COLO829 (cell line): Measurements from ENCODE around the gene PCYT1A.

Source experiments
- DNase-seq: peaks from one replicate; pipeline ENCODE4 v3.0.0; 2012; ENCODE audit warnings: low spot score

The PCYT1A gene

DNA sequence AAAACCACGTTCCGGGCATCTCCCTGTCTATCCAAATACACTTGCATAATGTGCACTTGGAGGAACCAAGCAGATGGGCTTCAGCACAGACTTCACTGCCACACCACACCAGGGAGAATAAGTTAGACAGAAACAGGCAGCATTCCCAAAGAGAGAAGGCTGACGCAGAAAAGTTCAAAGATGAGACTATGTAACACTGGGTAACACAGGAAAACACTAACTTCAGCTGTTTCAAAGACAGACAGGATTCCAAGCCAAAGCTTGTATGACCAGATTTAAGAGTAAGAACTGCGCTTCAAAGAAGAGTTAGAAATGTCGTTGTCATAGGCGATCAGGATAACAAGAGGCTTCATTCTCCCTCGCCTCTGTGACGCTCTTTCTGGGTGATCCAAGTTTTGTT lies 51.3 kb downstream of the PCYT1A start:
- DNase-seq, result no peak

DNA sequence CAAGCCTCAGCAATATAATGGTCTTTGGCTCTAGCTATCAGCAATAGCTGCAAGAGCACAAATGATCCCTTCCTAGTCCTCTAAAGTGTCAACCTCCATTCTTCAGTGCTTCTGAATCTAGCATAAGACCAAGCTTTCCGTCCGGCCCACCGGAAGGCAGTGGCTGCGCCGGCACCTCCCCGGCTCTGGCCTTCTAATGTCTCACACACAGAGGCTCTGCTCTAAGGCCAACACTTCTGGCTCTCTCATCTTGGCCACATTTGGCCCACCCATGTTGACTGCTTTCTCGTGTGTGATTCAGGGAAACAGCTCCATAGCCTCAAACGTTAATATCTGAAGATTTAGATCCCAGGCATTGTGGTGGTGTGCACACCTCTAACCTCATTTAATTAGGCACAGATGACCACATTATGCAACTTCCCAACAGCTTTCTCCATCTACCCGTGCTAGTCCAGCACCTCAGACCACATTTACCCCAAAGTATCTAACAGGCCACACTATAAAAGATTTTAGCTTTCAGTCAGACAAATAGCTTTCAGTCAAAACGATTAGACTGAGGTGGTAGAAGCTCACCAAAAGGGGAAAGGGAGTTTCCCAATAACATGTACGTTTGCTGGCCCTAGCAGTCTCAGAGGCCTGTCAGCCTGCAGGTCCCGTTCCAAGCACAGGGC lies 51.9 kb downstream of the PCYT1A start:
- DNase-seq, result no peak

DNA sequence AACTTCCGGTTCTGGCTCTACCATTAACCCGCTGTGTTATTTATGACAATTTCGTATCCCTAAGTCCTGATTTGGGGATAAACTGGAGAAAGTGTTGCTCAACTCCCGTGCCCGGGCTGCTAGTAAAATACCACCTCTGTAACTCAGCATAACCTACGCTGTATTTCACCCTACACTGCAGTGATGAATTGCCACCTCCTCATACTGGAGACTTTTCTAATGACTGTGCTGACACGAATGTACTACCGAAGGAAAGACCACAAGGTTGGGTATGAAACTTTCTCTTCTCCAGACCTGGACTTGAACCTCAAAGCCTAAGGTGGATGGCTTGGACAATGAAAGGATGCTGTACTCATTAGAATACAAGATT lies 54.7 kb downstream of the PCYT1A start:
- DNase-seq, result no peak

DNA sequence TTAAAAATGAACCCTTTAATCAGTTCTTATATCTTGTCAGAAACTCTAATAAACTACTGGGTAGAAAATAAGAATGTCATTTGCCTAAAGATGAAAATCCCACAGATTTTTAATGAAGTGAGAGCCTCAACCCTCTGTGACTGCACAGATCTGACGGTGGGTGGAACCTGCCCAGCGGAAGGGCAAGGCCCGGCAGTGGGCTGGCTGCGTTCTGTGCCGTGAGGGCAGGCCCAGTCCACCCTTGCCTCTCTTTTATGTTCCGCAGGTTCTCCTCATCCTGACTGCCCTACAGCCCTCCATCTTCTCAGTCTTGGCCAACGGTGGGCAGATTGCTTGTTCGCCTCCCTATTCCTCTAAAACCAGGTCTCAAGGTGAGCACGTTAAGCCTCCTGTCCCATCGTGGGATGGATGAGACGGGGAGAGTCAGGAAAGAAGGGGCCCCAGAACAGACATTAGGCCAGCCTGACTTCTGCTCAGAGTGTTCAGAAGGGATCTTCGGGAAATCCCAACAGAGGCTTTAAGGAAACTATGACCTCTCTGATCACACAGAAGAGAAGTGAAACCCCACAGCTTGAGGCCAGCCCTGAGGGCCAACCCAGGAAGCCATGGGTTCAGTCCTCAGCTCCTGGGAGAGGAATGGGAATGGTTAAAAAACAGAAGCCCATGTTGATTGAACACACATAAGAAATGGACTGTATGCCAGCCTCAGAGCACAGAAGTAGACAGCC lies 55.2 kb downstream of the PCYT1A start:
- no peak for DNase-seq

DNA sequence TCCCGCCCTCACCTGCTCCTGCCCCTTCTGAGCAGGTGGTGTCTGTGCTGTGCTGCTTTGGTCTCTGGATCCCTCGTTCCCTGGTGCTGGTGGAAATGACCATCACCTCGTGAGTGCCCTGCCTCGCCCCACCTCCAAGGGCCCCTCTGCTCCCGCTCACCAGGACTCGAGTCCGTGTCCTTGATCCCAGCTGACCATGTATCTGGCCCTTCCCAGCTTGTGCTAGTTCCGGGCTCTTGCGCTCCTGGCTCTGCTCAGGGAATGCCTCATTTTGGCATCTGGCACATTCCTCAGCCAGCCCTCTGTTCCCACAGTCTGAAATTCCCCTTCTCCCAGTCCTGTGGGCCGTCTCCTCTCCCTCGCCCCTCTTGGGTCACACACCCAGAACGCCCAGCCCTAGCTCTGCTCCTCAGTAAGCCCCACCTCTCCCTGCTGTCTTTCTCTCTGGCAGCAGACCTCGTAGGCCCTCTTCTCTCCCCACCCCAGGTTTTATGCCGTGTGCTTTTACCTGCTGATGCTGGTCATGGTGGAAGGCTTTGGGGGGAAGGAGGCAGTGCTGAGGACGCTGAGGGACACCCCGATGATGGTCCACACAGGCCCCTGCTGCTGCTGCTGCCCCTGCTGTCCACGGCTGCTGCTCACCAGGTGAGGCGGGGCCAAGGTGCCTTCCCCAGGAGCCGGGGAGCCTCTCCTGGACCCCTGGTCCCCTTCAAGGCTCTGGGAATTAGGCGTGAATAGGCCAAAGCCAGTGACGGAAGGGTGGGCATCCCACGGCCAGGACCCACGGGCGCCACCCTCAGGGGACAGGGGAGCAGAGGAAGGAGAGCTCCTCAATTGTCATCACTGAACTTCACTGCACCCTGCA lies 59.7 kb downstream of the PCYT1A start:
- DNase-seq, result no peak

DNA sequence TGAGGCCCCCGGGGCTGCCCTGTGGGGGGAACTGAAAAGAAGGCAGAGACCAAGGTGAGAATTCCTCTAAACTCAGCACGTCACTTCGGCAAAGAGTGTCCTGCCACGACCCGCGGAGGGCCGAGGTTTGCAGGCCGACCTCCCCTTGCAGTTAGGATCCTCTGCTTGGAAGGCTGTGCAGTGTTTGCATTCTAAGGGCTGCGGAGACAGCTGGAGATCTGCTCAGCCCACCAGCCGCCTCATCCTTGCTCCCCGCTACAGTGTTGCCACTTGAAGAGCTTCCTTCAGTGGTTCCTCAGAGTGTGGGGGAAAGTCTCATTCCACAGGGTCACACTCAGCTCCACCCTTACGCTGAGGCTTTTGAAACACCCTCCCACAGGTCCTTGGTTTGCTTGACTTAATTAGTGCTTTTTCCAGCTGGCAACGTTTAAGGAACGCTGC lies 60.4 kb downstream of the PCYT1A start:
- DNase-seq, result no peak

DNA sequence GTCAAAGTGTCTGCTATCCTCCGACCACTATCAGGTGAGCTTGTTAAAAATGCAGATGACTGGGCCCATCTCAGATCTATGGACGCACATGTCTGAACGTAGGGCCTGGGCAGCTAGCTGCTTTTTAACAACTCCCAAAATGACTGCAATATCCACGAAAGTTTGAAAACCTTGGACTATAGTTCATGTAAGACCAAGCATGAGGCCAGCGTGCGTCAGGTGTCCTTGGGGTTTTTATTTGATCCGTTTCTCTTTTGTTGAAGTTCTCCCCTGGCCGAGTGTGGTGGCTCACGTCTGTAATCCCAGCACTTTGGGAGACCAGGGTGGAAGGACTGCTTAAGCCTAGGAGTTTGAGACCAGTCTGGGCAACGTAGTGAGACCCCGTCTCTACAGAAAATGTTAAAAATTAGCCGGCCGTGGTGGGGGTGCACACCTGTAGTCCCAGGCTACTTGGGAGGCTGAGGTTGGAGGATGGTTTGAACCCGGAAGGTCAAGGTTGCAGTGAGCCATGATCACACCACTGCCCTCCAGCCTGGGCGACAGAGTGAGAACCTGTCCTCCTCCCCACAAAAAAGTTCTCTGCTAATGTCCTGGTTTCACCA lies 61.7 kb downstream of the PCYT1A start:
- DNase-seq, result no peak

DNA sequence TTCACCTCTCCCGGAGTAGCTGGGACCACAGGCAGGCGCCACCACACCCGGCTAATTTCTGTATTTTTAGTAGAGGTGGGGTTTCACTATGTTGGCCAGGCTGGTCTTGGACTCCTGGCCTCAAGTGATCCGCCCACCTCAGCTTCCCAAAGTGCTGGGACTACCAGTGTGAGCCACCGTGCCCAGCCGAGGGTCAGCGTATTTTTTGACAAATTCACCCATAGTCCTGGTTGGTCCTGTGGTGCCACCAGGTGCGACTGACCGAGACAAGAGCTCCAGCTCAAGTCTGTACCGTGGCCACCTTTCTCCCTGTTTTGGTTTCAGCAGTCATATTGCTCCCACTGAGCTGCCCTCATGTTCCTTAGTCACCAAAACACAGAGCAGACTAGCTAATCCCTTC lies 62.4 kb downstream of the PCYT1A start:
- no peak for DNase-seq

DNA sequence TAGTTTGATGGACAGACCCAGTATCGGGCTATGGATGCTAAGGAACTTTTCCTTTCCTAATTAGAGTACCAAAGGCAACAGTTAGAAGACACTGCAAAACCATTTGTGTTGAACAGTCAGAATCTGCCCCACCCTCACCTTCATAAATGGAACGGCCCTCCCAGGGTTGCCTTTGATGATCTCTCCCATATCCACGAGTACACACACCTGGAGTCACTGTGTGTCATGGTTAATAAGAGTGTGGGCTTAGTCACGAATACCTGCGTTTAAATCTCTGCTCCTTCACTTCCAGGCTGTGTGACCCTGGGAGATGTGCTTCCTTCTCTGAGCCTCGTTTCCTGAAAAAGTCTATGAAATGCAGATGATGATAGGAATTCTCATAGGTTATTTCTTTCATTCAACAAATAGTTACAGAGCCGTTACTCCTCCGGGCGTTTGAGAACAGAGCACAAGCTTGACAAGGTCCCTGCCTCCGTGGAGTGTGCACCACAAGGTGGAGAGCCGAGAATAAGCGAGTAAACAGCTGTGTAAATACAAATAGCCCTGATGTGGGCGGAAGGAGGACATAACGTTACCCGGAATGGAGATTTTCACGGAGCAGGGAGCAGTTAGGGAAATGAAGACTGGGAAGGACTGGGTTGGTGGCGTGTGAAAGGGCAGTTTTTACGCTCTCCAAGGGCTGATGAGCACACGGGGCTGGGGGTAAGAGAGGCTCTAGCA lies 64.5 kb downstream of the PCYT1A start:
- no peak for DNase-seq

DNA sequence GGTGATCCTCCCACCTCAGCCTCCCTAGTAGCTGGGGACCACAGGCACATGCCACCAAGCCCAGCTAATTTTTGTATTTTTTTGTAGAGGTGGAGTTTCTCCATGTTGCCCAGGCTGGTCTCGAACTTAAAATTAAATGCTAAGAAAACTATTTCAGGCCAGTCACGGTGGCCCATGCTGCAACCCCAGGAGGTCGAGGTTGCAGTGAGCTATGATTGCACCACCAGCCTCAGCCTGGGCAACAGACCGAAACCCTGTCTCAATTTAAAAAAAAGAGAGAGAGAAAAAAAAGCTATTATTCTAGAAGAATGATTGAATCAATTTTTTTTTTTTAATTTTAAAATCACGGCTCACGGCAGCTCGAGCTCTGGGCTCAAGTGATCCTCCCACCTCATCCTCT lies 66.5 kb downstream of the PCYT1A start:
- no peak for DNase-seq

DNA sequence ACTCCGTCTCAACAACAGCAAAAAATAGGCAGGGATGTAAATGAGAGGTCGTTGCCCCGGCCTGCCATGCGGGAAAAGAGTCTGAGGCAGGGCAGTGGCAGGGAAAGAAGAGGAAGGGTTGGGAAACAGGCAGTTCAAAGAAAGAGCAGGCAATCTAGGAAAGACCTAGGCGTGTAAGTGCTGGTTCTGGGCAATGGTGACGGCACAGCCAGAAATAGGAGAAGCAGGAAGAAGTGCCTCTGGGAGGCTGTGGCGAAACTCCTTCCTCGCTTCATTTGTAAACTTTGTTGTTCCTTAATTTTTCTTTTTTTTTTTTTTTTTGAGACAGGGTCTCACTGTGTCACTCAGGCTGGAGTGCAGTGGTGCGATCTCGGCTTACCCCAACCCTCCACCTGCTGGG lies 66.9 kb downstream of the PCYT1A start:
- DNase-seq, result no peak

DNA sequence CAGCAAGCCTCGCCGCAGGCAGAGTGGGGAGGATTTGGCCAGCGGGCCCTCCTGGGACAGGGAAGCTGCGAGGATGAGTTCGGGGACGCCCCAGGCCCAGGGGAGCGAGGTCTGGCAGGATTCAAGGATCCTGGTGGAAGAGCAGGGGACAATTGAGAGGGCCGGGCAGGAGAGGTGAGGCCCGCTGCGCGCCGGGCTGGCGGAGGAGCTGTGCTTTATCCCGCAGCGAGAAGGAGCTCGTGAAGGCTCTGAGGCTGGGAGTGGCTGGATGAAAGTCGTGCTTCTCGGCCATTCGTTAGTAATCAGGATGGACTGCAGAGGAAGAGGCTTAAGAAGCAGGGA lies 67.6 kb downstream of the PCYT1A start:
- DNase-seq, result no peak

DNA sequence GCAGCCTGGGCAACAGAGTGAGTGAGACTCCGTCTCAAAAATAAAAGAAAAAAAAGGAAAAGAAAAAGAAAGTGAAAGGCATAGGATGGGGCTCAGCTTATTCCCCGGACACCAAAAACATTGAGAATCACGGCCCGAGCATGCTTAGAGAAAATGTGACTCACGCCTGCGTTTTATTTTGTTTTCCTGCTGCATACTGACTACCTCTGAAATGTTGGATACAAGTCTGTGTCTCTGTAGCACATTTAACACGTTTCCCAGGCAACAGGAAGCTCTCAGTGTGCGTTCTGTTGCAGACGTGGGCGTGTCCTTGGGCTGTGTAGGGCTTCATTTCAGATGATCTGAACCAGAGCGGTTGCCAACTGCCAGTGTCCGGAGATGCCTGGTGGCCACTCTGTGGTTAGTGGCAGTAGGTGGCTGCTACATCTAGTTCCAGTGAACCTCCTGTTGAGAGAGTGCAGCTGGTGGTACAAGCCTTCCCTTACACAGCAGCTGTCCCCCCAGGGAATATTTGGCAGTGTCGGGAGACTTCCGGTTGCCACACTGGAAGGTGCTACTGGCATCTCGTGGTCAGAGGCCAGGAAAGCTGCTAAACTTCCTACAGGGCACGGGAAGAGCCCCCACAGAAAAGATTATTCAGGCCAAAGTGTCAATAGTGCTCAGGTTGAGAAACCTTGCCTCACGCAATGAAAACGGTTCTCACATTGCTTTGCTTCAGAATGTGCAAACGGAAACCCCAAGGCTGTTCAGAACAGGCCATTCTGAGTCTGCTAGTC lies 68.1 kb downstream of the PCYT1A start:
- peak; percentile 93 for DNase-seq

DNA sequence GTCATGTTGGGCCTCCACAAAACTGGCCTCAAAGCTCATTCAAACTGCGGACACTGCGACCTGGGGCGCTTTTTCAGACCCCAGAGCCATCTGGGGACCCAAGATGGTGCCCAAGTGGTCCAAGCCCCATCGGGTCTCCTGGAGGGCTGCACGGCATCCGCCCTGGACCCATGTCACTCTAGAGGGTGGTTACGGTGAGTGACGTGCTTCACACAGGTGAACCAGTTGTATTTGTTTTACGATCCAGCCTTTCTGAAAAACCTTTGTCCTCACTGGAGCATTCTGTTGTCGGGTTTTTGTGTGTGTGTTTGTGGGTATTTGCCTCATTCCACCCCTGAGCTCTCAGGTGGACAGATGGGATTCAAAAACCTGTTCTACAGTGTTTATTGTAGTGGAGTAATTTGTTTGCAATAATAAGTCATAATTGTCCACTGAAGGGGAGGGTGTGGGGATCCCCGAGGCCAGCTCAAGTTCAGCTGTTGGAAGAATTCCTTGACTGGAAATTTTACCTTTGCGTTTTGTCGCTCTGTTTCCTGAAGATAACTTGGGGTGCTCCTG lies 69.3 kb downstream of the PCYT1A start:
- DNase-seq, result no peak

DNA sequence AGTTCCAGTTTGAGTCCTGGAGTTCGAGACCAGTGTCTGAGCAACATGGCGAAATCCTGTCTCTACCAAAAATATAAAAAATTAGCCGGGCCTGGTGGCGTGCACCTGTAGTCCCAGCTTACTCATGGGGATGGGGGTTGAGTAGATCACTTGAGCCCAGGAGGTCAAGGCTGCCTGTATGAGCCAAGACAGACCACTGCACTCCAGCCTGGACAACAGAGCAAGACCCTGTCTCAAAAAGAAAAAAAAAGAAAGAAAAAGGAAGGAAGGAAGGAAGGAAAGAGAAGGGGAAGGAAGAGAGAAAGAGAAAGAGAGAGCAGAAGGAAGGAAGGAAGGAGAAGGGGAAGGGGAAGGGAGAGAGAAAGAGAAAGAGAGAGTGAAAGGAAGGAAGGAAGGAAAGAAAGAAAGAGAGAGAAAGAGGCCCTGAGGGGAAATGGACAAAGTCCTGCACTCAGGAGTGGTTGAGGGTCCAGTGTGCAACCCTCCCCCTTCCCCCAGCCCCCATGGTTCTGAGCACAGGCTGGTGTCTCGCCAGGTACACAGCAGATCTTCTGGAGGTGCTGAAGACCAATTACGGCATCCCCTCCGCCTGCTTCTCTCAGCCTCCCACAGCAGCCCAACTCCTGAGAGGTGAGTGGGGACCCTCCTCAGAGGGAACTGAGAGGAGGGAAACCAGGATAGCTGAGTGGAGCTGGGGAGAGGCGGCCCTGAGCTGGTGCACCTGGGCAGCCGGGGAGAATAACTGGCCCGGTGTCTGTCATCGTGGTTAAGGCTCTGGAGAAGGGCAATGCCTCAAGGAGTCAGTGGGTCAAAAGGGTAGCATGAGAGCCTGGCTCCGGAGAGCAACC lies 70.0 kb downstream of the PCYT1A start:
- no peak for DNase-seq

DNA sequence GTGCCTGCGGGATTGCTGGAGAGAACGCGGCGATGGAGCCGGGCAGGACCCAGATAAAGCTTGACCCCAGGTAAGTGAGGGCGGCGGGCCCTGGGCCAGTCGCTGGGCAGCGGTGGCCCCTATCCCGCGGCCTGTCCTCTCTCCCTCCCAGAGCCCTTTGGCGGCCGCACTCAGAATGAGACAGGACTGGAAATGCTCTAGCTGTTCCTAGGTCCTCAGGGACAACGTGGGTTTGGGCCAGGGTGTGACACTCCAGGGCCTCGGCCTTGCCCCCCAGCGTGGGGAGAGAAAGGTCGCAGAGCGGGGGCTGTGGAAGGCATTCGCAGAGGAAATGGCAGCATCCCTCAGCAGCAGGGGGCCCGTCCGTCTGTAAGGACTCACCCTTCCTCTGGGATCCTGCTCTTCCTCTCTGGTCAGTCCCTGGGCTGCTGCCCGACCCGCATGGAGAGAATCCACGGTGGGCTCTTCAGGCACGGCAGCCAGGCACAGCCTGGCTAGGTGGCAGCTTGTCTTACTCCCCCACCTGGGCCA lies 70.8 kb downstream of the PCYT1A start:
- DNase-seq, result no peak

DNA sequence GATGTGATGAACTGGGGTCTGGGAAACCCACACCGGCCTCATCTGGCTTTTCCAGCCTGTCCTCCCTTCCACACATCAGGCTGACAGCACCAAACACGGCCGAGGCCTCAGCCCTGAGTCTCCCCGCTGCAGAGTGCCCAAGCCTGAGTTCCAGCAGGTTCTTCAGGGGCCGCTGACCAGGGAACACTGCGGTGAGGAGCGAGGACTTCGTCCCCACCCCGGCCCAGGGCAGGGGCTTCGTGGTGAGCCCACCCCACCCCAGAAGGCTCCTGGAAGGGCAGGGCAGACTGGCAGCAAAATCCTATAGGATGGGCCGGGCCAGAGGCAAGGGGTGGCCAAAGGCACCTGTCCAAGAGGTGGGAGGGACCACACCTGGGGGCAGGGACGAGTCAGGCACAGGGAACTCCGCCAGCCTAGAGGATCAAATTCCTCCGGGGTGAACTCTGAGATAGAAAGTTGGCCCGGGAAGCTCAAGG lies 71.4 kb downstream of the PCYT1A start, which contains the start of gene SLC51A:
Gene SLC51A, plus strand, starts transcription at position 446 of the 476 bp plus-strand sequence. CDS start 179 bp downstream, outside the sequence.
- no peak for DNase-seq

DNA sequence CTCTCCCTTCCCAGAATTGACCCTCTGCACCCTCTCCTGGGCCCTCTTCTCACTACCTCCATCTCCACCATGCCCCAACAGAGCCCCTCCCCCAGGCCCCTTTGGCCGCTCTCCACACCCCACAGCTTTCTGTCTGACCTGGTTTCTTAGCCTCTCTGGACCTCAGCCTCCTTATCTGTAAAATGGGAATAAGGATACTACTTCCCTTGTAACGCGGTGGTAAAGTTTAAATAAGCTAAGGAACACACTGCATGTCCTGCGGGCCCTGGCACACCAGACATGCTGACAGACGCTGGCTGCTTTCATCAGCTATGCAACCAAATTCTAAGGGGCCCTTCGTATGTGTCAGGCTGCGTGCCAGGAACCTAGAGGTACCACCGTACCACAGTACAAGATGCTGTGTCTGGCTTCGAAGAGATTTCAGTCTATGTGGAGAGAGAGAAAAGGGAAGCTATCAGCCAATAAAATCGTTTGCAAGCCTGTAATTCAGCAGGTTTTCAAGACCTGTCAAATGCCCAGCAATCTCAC lies 72.0 kb downstream of the PCYT1A start:
- no peak for DNase-seq

DNA sequence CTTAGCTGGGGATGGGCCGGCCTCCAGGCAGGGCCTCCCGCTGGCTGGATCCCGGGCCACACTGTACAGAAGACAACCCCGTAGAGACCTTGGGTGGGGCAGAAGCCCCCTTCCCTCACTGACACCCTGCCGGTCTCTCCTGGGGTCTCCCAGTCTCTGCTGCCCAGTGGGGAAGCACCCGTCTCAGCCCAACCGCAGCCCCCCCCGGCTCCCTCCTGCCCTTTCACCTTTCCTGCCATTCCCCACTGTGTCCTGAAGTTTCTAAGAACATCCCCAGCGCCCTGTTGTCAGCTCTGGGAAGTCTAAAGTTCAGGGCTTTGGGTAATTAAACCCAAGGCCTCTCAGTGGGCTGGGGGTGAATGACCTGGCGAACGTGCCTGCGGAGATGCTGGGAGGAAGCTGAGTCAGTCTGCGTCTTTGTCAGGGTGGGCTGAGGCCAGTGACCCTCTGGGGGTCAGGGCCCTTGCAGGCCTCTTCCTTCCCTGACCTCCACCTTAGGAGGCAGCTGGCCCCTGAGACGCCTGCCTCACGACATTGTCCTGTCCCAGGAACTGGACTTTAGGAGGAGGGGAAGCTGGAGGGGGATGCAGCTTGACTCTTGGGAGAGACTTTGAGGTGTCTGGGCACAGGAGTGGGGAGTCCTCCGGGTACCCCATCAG lies 72.6 kb downstream of the PCYT1A start:
- DNase-seq, result no peak
